B cell (primary cell): ENCODE results near the gene ATP5MC3.

Source experiments
- EZH2 ChIP-seq: IDR thresholded peaks from 2 replicates; pipeline ENCODE4 v1.6.1; 2012; ENCODE audit warnings: borderline replicate concordance, low read depth, mild to moderate bottlenecking, moderate library complexity, low read length; ENCODE audit not compliant: insufficient read depth, poor library complexity, severe bottlenecking
- TF ChIP-seq, protein P1 (sequence below): fragments of 200-600 bp; IDR thresholded peaks from one replicate; pipeline ENCODE4 v1.8.0; 2022; ENCODE audit warnings: antibody characterized with exemption, mild to moderate bottlenecking

DNA sequence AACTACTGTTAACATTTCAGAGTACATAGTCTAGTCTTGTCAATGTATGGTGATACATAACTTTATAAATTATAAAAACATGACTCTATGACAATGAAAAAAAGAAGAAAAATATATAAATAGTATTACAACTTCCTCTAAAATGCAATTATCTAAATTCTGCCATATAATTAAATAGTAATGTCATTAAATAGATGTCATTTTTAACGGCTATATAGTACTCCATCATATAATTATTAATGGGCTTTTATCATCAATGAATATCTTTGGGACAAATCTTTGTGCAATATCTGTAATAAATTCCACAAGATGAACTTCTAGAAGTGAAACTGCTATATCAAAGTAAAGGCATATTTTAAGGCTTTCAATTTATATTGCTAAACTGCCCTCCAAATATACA is 38.3 kb downstream of the ATP5MC3 start:
- TF ChIP-seq, protein P1, sequence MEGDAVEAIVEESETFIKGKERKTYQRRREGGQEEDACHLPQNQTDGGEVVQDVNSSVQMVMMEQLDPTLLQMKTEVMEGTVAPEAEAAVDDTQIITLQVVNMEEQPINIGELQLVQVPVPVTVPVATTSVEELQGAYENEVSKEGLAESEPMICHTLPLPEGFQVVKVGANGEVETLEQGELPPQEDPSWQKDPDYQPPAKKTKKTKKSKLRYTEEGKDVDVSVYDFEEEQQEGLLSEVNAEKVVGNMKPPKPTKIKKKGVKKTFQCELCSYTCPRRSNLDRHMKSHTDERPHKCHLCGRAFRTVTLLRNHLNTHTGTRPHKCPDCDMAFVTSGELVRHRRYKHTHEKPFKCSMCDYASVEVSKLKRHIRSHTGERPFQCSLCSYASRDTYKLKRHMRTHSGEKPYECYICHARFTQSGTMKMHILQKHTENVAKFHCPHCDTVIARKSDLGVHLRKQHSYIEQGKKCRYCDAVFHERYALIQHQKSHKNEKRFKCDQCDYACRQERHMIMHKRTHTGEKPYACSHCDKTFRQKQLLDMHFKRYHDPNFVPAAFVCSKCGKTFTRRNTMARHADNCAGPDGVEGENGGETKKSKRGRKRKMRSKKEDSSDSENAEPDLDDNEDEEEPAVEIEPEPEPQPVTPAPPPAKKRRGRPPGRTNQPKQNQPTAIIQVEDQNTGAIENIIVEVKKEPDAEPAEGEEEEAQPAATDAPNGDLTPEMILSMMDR: no peak
- no peak for TF ChIP-seq EZH2
